GM15510 (cell line): ENCODE data around the gene SIDT1.

Source experiments
- POLR2A ChIP-seq: IDR thresholded peaks from 3 replicates; pipeline ENCODE4 v1.6.1; 2011; ENCODE audit warnings: borderline replicate concordance; ENCODE audit not compliant: insufficient read length; ENCODE audit errors: extremely low read depth

SIDT1 gene

DNA sequence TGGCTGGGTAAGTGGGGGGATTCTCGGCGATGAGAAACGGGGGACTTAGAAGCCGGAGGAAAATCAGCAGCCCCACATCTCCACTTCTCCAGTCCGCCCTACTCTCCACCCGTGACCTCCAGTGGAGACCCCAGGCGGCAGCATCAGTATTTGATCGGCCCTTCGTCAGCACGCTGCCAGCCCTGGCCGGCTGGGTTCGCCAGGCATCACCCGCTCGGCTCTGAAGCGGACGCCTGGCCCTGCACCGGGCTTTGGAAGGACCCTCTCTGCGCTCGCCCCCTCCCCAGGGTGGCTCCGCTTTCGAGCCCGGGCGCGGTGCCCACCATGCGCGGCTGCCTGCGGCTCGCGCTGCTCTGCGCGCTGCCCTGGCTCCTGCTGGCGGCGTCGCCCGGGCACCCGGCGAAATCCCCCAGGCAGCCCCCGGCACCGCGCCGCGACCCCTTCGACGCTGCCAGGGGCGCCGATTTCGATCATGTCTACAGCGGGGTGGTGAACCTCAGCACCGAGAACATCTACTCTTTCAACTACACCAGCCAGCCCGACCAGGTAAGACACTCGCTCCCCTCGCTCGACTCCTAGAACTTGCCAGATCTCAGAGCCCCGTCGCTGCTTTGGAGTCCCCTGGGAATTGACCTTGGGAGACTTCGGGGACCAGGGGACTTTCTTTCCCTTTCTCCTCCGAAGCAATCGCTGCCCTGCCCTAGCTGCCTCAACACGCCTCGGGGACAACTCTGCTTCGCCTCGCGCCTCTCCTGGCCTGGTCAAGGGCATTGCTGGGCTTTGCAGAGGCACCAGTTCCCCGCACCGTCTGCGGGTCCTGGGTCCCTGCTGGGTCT, 561 bp downstream of the SIDT1 start:
- TF ChIP-seq POLR2A: no peak

DNA sequence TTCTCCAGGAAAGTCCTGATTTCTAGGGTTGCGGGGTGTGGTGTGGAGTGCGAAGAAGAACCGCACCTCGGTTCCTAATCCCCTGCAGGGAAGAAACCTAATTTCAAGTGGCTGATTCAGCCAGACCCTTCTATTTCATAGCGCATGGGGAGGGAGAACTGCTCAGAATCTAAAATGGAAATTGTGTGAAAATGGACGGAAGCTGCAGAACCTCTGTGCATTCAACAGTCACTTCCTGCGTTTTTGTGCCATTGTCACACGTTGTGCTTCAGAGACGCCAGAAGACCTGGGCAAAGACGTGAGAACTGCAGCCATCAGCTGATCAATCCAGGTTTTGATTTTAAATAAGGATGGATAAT, 1.2 kb downstream of the SIDT1 start:
- peak; percentile 24 for TF ChIP-seq POLR2A

DNA sequence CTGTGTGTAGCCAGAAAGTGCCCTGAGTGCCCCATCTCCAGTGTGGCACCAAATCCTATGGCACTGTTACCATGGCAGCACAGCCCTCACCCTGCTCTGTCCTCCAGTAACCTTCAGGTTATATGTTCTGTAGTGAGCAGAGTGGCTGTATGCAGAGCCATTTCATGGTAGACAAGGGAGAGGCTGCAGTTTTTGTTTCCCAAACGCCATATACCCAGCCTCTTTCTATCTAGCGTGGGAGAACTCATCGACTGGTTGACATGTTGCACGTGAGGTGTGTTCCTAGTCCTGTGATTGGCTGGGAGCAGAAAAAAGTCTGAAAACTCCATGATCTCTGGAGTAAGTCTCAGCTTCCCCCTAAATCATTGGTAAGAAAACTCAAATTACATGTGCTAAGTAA, 2.0 kb downstream of the SIDT1 start:
- TF ChIP-seq POLR2A: no peak

DNA sequence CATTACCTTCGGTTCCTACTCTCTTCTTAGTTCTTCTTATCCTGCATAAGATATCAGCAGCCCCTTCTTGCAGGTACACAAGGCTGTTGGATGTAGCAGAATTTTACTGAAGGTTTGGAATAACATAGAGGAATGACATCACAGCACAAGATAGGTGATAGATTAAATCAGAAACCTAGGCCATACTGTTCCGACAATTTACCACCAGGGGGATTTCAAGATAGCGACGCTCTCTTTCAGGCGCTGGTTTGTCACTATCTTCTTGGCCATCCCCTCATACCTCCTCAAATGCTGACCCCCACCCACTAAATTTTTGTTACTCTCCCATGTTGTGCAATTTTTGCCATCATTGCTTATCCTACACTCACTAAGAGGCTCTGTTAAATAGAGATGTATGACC, 3.5 kb downstream of the SIDT1 start:
- TF ChIP-seq POLR2A: no peak

DNA sequence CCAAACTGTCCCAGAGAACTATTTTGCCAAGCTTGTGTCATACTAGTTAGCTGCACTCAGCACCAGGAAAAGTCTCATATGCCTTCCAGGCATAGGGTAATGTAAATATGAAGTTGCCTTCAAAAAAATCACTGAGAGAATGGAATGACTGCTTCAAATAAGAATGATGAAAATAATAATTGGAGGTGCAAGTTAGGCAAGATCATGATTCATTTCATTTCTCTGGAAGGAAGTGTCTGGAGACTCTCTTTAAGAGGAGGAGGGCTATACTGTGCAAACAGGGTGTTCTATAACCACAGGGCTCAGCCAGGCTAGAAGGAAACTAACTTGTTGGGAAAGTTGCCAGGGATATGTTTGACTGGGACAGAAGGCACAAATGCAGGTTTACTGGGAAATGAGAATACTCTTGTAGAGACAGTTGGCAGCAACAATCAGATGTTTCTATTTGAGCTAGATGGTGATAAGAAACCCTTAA, 4.3 kb downstream of the SIDT1 start:
- no peak for TF ChIP-seq POLR2A

DNA sequence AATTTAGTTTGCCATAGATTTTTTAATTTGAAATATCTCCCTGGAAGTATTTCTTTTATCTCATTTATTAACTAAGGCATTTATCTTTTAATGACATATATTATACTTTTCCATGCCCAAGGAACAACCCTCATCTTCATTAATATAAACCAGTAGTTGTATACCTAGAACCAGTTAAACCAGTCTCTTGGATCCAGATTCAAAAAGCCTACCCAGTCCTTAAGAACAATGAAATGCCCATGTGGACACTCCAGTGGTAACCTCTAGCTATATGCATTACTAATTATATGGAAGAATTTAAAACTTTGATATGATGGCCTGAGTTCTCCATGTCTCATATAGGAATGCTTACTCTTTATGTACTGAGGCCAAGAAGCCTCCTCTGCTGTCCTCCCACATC, 4.8 kb downstream of the SIDT1 start:
- no peak for TF ChIP-seq POLR2A

DNA sequence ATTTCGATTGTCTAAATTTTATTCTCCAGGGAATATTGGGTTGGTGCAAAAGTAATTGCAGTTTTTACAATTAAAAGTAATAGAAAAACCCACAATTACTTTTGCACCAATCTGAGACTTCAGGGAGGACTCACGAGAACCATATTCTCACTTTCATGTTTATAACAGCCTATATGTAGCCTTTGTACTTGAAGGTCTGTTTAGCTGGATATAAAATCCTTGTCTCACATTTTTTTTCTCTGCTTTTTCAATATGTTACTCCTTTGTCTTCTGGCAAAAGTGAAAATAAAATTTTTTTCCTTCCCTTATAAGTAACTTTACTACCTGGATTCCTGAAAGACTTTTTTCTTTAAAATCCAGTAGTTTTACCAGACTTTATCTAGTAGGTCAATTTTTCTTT, 9.2 kb downstream of the SIDT1 start:
- TF ChIP-seq POLR2A: no peak

DNA sequence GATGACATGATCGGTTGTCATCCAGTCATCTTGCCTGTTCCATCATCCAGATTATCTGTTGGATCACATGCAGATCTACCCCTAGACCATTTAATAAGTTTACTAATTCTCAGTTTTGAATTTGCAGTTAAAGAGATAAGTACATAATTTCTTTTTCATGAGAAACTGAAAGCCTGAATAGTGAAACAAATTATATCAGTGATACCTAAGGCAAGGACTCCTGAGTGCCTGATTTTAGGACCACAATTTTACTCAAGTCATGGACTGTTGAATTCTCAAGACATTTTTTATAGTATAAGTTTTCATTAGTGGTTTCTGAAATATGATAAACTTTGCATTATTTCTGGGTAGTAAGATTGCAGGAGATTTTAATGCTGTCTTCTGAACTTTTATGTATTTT, 13.2 kb downstream of the SIDT1 start:
- no peak for TF ChIP-seq POLR2A

DNA sequence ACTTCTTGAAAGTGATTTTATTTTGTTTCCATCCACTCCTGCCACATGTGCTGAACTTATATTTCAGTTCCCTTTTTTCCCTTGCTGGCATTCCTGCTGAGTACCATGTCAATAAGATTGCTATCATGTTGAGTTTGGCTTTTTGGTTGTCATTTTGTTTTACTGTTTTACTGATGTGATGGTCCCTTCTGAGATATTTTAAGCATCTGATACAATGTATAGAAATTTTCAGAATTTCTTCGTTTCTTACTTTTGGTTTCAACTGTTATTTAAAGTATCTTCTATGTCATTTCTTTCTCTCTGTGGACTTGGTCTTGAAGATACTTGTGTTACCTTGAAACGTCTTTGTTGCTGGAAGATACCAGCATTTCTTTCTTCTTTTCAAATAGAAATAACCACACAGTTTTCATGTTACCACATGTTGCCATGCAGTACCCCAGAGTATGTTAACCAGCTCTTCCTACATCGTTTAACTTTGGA, 14.1 kb downstream of the SIDT1 start:
- TF ChIP-seq POLR2A: no peak

DNA sequence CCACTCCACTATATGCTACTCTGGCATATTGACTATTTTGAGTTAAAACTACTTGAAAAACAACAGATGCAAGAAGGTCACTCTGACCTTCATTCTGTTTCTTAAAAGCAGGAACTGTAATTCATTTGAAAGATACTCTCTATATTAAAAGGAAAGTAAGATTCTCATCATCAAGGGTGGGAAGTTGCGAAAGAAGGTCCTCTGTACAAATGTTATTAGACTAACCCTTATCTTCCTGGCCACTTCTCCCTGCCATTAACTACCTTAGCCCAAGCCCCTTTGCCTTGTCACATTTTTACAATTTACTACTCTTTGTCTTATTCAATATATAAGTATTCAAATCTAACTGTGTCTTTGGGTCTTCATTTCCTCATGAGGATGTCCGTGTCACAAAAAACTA, 16.1 kb downstream of the SIDT1 start:
- no peak for TF ChIP-seq POLR2A

DNA sequence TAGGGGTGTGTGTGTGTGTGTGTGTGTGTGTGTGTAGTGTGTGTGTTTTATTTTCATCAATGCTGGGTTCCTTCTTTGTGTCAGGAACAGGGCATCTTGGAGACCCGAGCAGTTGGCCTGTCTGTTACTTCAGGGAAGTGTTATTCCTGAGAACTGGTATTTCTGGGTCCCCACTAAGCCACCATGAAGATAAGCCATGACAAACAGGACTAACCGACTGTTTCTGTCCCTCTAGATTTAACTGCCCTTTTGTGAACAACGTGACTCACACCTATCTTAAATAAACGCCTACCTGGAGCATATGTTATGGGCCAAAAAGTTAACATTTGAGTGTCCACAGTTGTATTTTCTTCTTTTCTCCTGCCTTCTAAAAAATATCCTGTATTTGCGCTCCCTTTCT, 19.5 kb downstream of the SIDT1 start:
- TF ChIP-seq POLR2A: no peak

DNA sequence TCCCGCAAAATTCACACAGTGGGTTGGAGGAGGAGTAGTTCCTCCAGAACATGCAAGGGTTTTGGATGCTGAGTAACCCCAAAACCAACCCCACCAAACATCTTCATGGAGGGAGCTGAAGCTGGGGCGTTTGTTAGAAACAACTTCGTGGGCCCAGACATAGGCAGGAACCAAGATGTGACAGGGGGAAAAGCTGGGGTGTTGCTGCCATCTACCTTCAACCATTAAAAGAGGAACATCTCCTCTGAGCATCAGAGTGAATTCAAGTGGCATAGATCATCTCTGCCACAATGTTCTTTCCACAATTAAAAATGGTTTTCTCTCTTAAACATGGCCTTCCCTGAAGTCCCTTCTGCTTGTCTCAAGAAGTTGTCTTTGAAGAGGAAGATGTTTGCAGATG, 20.5 kb downstream of the SIDT1 start:
- TF ChIP-seq POLR2A: no peak

DNA sequence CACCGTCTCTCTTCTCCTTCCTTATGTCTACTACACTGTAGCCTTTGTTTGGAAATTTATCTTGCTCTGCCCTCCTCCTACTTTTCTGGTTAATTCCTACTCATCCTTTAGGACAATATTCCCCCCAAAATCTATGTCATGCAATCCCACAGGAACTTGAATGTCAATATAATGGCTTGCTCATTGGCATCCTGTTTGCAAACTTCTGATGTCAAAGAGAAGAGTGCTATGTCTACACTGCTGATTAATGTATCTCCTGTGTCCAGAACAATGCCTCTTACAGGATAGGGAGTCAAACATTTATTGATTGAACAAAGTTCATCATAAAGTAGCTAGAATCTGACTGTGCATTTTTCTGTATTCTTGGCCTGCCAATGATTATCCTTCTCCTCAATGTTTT, 22.8 kb downstream of the SIDT1 start:
- no peak for TF ChIP-seq POLR2A

DNA sequence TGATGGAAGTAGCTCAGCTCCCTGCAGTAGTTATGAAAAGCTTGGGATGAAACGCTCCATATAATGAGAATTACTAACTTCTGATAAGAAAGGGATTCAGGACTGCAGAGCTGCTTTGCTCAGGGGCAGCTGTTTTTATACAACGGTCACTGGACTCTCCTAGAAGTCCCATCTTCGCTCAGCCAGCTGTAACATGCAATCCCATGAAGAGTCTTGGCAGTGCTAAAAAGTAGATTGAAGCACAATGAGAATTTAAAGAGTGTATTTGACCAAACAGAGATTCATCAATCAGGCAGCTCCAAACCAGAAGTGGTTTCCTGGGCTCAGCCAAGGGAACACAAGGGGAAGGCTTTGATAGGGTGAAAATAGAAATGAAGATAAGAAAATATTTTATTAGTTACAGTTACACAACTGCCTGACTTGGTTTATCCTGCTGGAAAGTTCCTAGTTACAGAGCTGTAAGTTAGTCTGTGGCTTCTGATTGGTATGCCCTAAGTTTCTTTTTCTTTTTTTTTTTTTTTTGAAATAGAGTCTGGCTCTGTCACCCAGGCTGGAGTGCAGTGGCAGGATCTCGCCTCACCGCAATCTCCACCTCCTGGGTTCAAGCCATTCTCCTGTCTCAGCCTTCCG, 24.1 kb downstream of the SIDT1 start:
- TF ChIP-seq POLR2A: no peak

DNA sequence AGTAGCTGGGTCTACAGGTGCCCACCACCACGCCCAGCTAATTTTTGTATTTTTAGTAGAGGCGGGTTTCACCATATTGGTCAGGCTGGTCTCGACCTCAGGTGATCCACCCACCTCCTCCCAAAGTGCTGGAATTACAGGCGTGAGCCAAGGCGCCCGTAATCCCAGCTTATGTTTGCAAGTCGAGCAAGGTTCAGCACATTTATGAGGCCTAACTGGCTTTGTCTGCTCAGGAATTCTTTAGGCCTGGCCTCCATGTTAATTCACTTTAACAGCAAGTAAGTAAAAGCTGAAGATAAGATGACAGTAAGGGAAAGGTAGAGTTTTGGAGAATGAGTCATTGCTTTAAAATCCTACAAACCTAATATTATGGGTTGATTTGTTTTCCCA, 24.6 kb downstream of the SIDT1 start:
- TF ChIP-seq POLR2A: no peak

DNA sequence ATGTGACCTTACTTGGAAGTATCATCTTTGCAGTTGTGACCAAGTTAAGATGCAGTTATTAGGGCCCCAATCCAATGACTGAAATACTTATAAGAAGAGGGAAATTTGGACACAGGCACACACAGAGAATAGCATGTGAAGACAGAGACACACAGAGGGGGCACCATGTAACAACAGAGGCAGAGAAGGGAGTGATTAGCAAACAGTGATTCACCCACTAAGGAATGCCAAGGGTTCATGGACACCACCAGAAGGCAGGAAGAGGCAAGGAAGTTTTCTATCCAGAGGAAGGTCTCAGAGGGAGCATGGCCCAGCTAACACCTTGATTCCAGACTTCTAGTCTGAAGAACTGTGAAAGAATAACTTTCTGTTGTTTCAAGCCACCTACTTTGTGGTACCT, 25.0 kb downstream of the SIDT1 start:
- no peak for TF ChIP-seq POLR2A
